Thymus (tissue), 14 donors: ENCODE results near the gene ZBED6. TPM values are rescaled to one million over a fixed set of nuclear protein-coding genes. Genes with fewer than 3 reads are reported as not detected.
"Not testable (repeated sequence)": the region's sequence is repeated elsewhere in the genome, so short reads cannot be mapped to it uniquely, and the experiment has no call there.

ENCODE experiments used
- DNase-seq, 9 donors: peaks; one replicate each; pipeline ENCODE4 v3.0.0-alpha.2; 2013; ENCODE audit warnings: low spot score in 9 of 9, low read depth in 6 of 9, missing footprints in 1 of 9
- H3K27ac ChIP-seq, 2 donors: one replicate each; pipeline ENCODE4 v1.5.1; 2013; ENCODE audit warnings: control low read depth in 1 of 2, low read depth in 1 of 2, low read length in 1 of 2, mild to moderate bottlenecking in 1 of 2, moderate library complexity in 1 of 2
- H3K27me3 ChIP-seq, 2 donors: one replicate each; pipeline ENCODE4 v1.5.1; 2013; ENCODE audit warnings: low read length in 1 of 2; ENCODE audit not compliant: control insufficient read depth in 2 of 2, insufficient read depth in 1 of 2
- H3K36me3 ChIP-seq, 2 donors: one replicate each; pipeline ENCODE4 v1.5.1; 2013; ENCODE audit warnings: low read length in 1 of 2, mild to moderate bottlenecking in 1 of 2, moderate library complexity in 1 of 2; ENCODE audit not compliant: control insufficient read depth in 2 of 2, insufficient read depth in 2 of 2
- H3K4me1 ChIP-seq, 2 donors: one replicate each; pipeline ENCODE4 v1.5.1; 2013; ENCODE audit warnings: low read length in 2 of 2; ENCODE audit not compliant: control insufficient read depth in 2 of 2, insufficient read depth in 2 of 2
- H3K4me3 ChIP-seq, 2 donors: one replicate each; pipeline ENCODE4 v1.5.1; 2013; ENCODE audit warnings: low read length in 2 of 2, control low read depth in 1 of 2, mild to moderate bottlenecking in 1 of 2
- H3K9me3 ChIP-seq, 2 donors: one replicate each; pipeline ENCODE4 v1.5.1; 2013; ENCODE audit warnings: low read length in 1 of 2, mild to moderate bottlenecking in 1 of 2; ENCODE audit not compliant: control insufficient read depth in 2 of 2, insufficient read depth in 1 of 2
- WGBS: extraction: QIAGEN DNeasy Blood & Tissue Kit; methylation state at CpG from one replicate; pipeline ENCODE4 v1.1.7; 2013; 5-methylcytosine and 5-hydroxymethylcytosine counted together
- long read RNA-seq, 10 donors: transcript quantifications; one replicate each; lab custom pipeline, GENCODE V29; 2026
- polyA plus RNA-seq: library from polyadenylated mRNA; stranded (reverse); fragments of 200-250 nt; gene quantifications from one replicate; pipeline ENCODE4 v1.2.3, GENCODE V29; 2013
- total RNA-seq: library from RNA; stranded (reverse); fragments of 120-200 nt; gene quantifications from one replicate; pipeline ENCODE4 v1.2.4, GENCODE V29; 2013
- donor health status: healthy.

ZBED6 gene, protein sequence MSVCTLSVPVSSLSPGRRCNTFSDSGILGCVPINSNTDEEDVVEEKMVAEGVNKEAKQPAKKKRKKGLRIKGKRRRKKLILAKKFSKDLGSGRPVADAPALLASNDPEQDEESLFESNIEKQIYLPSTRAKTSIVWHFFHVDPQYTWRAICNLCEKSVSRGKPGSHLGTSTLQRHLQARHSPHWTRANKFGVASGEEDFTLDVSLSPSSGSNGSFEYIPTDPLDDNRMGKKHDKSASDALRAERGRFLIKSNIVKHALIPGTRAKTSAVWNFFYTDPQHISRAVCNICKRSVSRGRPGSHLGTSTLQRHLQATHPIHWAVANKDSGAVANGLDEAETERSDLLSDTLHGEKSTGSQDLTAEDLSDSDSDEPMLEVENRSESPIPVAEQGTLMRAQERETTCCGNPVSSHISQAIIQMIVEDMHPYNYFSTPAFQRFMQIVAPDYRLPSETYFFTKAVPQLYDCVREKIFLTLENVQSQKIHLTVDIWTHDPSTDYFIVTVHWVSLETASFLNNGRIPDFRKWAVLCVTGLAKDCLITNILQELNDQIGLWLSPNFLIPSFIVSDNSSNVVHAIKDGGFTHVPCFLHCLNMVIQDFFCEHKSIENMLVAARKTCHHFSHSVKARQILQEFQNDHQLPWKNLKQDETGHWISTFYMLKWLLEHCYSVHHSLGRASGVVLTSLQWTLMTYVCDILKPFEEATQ (N-terminal part only)
- total RNA-seq: 13.6 TPM
- 0.94 TPM for polyA plus RNA-seq
- long read RNA-seq, donor 1, full-length matches to known transcripts: 1 of 1 reads
- long read RNA-seq, donor 1, partial matches to known transcripts: 0 of 1 reads
- long read RNA-seq, donor 1, other reads (novel, unspliced or antisense): 0 of 1 reads
- long read RNA-seq, donor 2, full-length matches to known transcripts: 4 of 4 reads
- long read RNA-seq, donor 2, partial matches to known transcripts: 0 of 4 reads
- long read RNA-seq, donor 2, other reads (novel, unspliced or antisense): 0 of 4 reads
- long read RNA-seq, donor 3, full-length matches to known transcripts: 1 of 1 reads
- long read RNA-seq, donor 3, partial matches to known transcripts: 0 of 1 reads
- long read RNA-seq, donor 3, other reads (novel, unspliced or antisense): 0 of 1 reads
- long read RNA-seq, donor 4, full-length matches to known transcripts: 2 of 2 reads
- long read RNA-seq, donor 4, partial matches to known transcripts: 0 of 2 reads
- long read RNA-seq, donor 4, other reads (novel, unspliced or antisense): 0 of 2 reads
- long read RNA-seq, donor 5, full-length matches to known transcripts: 6 of 6 reads
- long read RNA-seq, donor 5, partial matches to known transcripts: 0 of 6 reads
- long read RNA-seq, donor 5, other reads (novel, unspliced or antisense): 0 of 6 reads
- long read RNA-seq, donor 6: 0 reads
- long read RNA-seq, donor 7, full-length matches to known transcripts: 3 of 3 reads
- long read RNA-seq, donor 7, partial matches to known transcripts: 0 of 3 reads
- long read RNA-seq, donor 7, other reads (novel, unspliced or antisense): 0 of 3 reads
- long read RNA-seq, donor 8: 0 reads
- long read RNA-seq, donor 9, full-length matches to known transcripts: 5 of 5 reads
- long read RNA-seq, donor 9, partial matches to known transcripts: 0 of 5 reads
- long read RNA-seq, donor 9, other reads (novel, unspliced or antisense): 0 of 5 reads
- long read RNA-seq, donor 10: 0 reads

GRCh38 chr1:203795441-203796235 lies at the start of gene ZBED6, which contains the start of gene ZC3H11A:
Gene ZBED6 (plus strand): TSS chr1:203795623. CDS start chr1:203797523, 1,900 bp downstream.
Gene ZC3H11A (plus strand): TSS chr1:203795623. CDS start chr1:203817071, 21,448 bp downstream.
- peak within 1 kb of the TSS; percentile 85 for H3K27ac ChIP-seq
- peak within 1 kb of the TSS; percentile 85 to 88 for H3K4me3 ChIP-seq
- H3K36me3 ChIP-seq: peaks cover 6 to 34% of the 10 kb centered on the region in 2 donors
- no peaks in the 10 kb centered on the region for H3K27me3 ChIP-seq
- under 1% methylated on average over 59 of the region's 59 CpGs for WGBS
- peak; percentile 92 to 99 (median 96) for DNase-seq
- peaks cover 16 to 21% of the 10 kb centered on the region in 2 donors for H3K4me1 ChIP-seq
- H3K9me3 ChIP-seq: no peaks in the 10 kb centered on the region

DNA sequence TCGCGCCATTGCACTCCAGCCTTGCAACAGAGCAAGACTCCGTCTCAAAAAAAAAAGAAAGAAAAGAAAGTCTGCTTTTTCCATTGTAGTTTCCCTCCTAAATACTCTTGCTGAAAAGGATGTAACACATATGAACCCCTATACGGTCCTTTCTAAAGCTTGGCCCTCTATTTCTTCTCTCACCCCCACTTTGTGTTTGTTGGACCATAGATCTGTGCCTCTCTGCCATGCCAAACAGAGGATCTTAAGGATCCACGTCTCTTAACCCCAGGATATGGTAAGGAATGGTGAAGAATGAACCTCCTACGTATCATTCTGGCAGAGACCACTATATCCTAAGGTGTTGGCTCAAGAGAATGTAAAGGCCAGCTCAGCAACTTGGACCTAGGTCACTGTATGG lies 49.1 kb upstream of the ZBED6 start:
- Histone ChIP-seq H3K27me3 (no peaks in the 10 kb centered on the region), H3K4me1 (peaks cover 5 to 11% of the 10 kb centered on the region in 2 donors), H3K36me3 (no peaks in the 10 kb centered on the region), H3K4me3 (no peak overlapping the region), H3K9me3 (no peaks in the 10 kb centered on the region), H3K27ac (no peak overlapping the region)
- DNase-seq: no peak
- WGBS: 97% methylated on average over 6 of the region's 6 CpGs

DNA sequence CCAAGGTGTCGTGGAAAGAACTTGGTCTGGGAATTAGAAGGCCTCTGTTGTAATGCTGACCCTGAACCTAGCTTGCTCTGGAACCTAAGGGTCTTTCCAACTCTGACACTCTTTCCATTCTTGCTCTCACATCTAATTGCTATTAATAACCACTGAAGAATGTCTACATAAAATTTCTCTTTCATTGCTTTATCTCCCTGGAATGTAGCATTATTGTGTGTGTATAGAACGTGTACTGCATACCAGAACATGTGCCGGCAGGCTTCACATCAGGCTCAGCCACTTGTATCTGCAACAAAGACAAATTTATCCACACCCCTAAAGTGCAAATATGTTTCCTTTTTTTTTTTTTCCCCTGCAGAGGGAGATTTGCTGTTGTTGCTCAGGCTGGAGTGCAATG lies 44.4 kb upstream of the ZBED6 start:
- H3K4me3 ChIP-seq: no peak overlapping the region
- no peaks in the 10 kb centered on the region for H3K36me3 ChIP-seq
- H3K27me3 ChIP-seq: no peaks in the 10 kb centered on the region
- peaks cover 0 to 11% of the 10 kb centered on the region in 2 donors for H3K4me1 ChIP-seq
- DNase-seq: no peak
- no peaks in the 10 kb centered on the region for H3K9me3 ChIP-seq
- peak overlapping the region in 1 of 2 donors; percentile 77 for H3K27ac ChIP-seq
- 93% methylated on average over 3 of the region's 3 CpGs for WGBS

DNA sequence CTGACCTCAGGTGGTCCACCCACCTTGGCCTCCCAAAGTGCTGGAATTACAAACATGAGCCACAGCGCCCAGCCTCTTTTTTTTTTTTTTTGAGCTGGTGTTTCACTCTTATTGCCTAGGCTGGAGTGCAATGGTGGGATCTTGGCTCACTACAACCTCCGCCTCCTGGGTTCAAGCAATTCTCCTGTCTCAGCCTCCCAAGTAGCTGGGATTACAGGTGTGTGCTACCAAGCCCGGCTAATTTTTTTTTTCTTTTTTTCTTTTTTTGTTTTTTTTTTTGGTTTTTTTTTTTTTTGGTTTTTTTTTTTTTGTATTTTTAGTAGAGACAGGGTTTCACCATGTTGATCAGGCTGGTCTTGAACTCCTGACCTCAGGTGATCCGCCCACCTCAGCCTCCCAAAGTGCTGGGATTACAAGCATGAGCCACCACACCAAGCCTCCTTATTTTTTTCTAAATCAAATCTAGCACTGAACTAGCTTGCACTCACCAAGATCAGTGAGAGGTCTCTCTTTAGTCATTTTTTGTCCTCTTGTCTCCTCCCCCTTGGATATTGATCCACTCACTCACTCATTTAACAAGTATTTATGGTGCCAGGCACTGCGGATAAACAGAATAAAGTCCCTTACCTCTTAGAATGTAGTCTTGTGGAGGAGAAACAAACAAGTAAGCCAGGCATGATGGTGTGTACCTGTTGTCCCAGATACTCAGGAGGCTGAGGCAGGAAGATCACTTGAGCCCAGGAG lies 43.6 kb upstream of the ZBED6 start:
- not testable (repeated sequence) for H3K27me3 ChIP-seq, H3K4me3 ChIP-seq, DNase-seq, H3K27ac ChIP-seq, H3K36me3 ChIP-seq, H3K9me3 ChIP-seq
- H3K4me1 ChIP-seq: peaks cover 0 to 11% of the 10 kb centered on the region in 2 donors
- 89% methylated on average over 5 of the region's 5 CpGs for WGBS

DNA sequence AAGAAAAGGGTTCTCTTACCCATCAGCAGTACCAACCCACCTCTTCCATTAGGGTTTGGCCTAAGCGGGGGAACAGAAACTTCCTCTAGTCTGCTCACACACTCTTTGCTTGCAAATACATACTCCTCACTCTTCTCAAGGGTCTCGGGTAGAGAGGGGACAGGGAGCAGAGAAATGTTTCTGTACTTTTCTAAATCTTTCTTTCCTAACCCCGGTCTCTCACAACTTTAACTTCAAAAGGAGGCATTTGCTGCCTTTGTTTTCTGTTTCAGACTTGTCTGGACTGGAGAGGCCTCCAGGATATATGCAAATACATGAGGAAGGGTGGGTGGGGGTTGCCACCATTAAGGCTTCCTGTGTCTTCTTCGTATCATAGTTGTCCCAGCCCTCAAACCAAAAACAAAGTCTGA lies 41.0 kb upstream of the ZBED6 start:
- Histone ChIP-seq H3K27ac (peak overlapping the region; percentile 65 to 74), H3K4me3 (no peak overlapping the region), H3K4me1 (peaks cover 0 to 11% of the 10 kb centered on the region in 2 donors), H3K36me3 (no peaks in the 10 kb centered on the region), H3K27me3 (no peaks in the 10 kb centered on the region), H3K9me3 (no peaks in the 10 kb centered on the region)
- peak in 1 of 9 donors; percentile 55 for DNase-seq
- 71% methylated on average over 4 of the region's 4 CpGs for WGBS

GRCh38 chr1:203756036-203756435 lies 39.4 kb upstream of the ZBED6 start:
- Histone ChIP-seq H3K4me3 (no peak overlapping the region), H3K27me3 (no peaks in the 10 kb centered on the region), H3K27ac (no peak overlapping the region), H3K4me1 (peaks cover 0 to 11% of the 10 kb centered on the region in 2 donors), H3K9me3 (no peaks in the 10 kb centered on the region), H3K36me3 (no peaks in the 10 kb centered on the region)
- WGBS: 95% methylated on average over 4 of the region's 4 CpGs
- DNase-seq: no peak

DNA sequence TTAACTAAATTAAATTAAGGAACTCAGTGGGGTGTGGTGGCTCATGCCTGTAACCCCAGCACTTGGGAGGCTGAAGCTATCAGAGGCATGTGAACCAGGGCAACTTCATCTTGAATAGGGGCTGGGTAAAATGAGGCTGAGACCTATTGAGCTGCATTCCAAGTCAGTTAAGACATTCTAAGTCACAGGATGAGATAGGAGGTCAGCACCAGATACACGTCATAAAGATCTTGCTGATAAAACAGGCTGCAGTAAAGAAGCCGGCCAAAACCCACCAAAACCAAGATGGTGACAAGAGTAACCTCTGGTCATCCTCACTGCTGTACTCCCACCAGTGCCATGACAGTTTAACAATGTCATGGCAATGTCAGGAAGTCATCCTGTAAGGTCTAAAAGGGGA lies 36.7 kb upstream of the ZBED6 start:
- not testable (repeated sequence) for H3K36me3 ChIP-seq, DNase-seq, H3K27me3 ChIP-seq, H3K4me3 ChIP-seq, H3K27ac ChIP-seq, H3K9me3 ChIP-seq
- peaks cover 6 to 21% of the 10 kb centered on the region in 2 donors for H3K4me1 ChIP-seq
- WGBS: 96% methylated on average over 2 of the region's 2 CpGs
